ENCODE data around the gene PYGL.

PYGL gene

DNA sequence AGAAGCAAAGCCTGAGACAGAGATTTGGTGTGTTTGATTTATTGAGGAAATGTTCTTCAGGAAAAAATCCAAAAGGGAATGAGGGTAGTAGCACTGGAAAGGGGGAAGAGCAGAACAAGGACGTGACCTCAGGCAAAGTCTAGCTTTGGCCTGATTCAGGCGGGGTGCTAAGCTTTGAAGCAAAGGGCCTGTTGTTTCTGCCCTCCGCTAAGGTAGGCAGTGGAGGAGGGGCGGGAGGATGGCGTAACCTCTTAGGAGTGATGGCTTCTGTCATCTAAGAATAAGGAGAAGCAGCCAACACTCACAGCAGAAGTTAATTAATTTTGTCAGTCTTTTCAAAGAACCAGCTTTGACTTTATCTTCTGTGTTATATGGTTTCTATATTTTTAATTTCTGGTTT is 52.0 kb downstream of the PYGL start:
- Histone ChIP-seq H3K36me3 (ENCODE audit: control insufficient read depth, low read length) (no peaks in the 10 kb centered on the region), H3K4me1 (ENCODE audit: control insufficient read depth, low read length) (no peaks in the 10 kb centered on the region), H3K9me3 (ENCODE audit: control insufficient read depth, insufficient read depth, low read length) (no peaks in the 10 kb centered on the region), H4K20me1 (ENCODE audit: control insufficient read depth, insufficient read depth, low read depth, low read length) (no peaks in the 10 kb centered on the region), H3K27me3 (ENCODE audit: control insufficient read depth, low read length) (0 out of 2 replicates have a peak, but pooled peaks cover 3% of the 10 kb centered on the region), H3K4me3 (ENCODE audit: low read length) (no peak overlapping the region), H3K9me2 (replicated peaks; ENCODE audit: control insufficient read depth, low read length) (no peaks in the 10 kb centered on the region), H3K4me2 (ENCODE audit: low read length) (no peak overlapping the region), H3F3A (ENCODE audit: control insufficient read depth, insufficient read depth) (no peaks in the 10 kb centered on the region), H3K27ac (ENCODE audit: low read depth, low read length) (no peak overlapping the region), H3K79me2 (ENCODE audit: control insufficient read depth, low read length) (no peaks in the 10 kb centered on the region)
- TF ChIP-seq, protein P1, sequence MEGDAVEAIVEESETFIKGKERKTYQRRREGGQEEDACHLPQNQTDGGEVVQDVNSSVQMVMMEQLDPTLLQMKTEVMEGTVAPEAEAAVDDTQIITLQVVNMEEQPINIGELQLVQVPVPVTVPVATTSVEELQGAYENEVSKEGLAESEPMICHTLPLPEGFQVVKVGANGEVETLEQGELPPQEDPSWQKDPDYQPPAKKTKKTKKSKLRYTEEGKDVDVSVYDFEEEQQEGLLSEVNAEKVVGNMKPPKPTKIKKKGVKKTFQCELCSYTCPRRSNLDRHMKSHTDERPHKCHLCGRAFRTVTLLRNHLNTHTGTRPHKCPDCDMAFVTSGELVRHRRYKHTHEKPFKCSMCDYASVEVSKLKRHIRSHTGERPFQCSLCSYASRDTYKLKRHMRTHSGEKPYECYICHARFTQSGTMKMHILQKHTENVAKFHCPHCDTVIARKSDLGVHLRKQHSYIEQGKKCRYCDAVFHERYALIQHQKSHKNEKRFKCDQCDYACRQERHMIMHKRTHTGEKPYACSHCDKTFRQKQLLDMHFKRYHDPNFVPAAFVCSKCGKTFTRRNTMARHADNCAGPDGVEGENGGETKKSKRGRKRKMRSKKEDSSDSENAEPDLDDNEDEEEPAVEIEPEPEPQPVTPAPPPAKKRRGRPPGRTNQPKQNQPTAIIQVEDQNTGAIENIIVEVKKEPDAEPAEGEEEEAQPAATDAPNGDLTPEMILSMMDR (IDR thresholded peaks at IDR 0.05; ENCODE audit: low read depth, low read length, poor library complexity, severe bottlenecking) = no peak
- TF ChIP-seq EZH2phosphoT487 (IDR thresholded peaks at IDR 0.05; ENCODE audit: borderline replicate concordance, low read length) = no peak

DNA sequence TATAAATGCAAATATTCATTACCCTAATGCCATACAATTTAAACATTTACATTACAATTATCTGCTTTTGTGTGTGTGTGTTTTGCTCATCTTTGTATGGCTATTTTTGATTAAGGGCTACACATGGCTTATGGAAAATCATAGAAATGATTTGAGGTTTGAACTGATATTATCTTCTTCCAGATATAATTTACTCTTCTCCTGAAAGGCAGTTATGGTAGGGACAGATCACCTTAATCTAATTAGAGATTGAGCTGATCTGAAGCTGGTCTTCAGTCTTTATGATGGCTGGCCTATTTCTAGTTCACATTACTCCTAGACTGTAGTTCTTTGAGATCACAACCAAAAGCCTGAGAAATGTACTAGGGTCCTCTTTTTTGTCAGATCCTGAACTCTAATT is 56.8 kb downstream of the PYGL start:
- Histone ChIP-seq H3K4me2 (ENCODE audit: low read length) (no peak overlapping the region), H4K20me1 (ENCODE audit: control insufficient read depth, insufficient read depth, low read depth, low read length) (no peaks in the 10 kb centered on the region), H3K36me3 (ENCODE audit: control insufficient read depth, low read length) (no peaks in the 10 kb centered on the region), H3K4me3 (ENCODE audit: low read length) (no peak overlapping the region), H3K27ac (ENCODE audit: low read depth, low read length) (no peak overlapping the region), H3K27me3 (ENCODE audit: control insufficient read depth, low read length) (peaks cover 17% of the 10 kb centered on the region), H3F3A (ENCODE audit: control insufficient read depth, insufficient read depth) (no peaks in the 10 kb centered on the region), H3K79me2 (ENCODE audit: control insufficient read depth, low read length) (no peaks in the 10 kb centered on the region), H3K9me3 (ENCODE audit: control insufficient read depth, insufficient read depth, low read length) (no peaks in the 10 kb centered on the region), H3K9me2 (replicated peaks; ENCODE audit: control insufficient read depth, low read length) (no peaks in the 10 kb centered on the region), H3K4me1 (ENCODE audit: control insufficient read depth, low read length) (no peaks in the 10 kb centered on the region)
- TF ChIP-seq EZH2phosphoT487 (IDR thresholded peaks at IDR 0.05; ENCODE audit: borderline replicate concordance, low read length) = no peak
- TF ChIP-seq, protein P1 (IDR thresholded peaks at IDR 0.05; ENCODE audit: low read depth, low read length, poor library complexity, severe bottlenecking) = no peak

DNA sequence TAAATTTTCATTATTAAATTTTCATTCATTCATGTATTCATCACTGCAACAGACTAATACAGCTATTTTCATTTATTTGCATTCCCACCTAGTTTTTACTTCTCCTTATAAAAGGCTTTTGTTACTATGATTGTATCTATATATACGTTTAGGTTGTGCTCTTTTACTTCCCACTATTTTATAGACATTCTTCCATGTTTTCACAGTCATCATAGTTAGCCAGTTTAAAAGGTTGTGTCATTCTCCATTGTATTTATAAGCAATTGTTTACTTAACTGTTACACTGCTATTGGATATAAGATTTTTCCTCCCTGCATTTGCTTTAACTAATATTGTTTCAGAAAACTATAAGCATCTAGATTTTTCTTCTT is 60.5 kb downstream of the PYGL start:
- H3K4me3 ChIP-seq (ENCODE audit: low read length) = no peak overlapping the region
- H3K4me1 ChIP-seq (ENCODE audit: control insufficient read depth, low read length) = no peaks in the 10 kb centered on the region
- H4K20me1 ChIP-seq (ENCODE audit: control insufficient read depth, insufficient read depth, low read depth, low read length) = no peaks in the 10 kb centered on the region
- no peak overlapping the region for H3K27ac ChIP-seq (ENCODE audit: low read depth, low read length)
- no peak overlapping the region for H3K4me2 ChIP-seq (ENCODE audit: low read length)
- H3K9me3 ChIP-seq (ENCODE audit: control insufficient read depth, insufficient read depth, low read length) = no peaks in the 10 kb centered on the region
- TF ChIP-seq, protein P1 (IDR thresholded peaks at IDR 0.05; ENCODE audit: low read depth, low read length, poor library complexity, severe bottlenecking) = no peak
- no peak for TF ChIP-seq EZH2phosphoT487 (IDR thresholded peaks at IDR 0.05; ENCODE audit: borderline replicate concordance, low read length)
- H3K27me3 ChIP-seq (ENCODE audit: control insufficient read depth, low read length) = peaks cover 20% of the 10 kb centered on the region
- no peaks in the 10 kb centered on the region for H3K36me3 ChIP-seq (ENCODE audit: control insufficient read depth, low read length)
- no peaks in the 10 kb centered on the region for H3K9me2 ChIP-seq (replicated peaks; ENCODE audit: control insufficient read depth, low read length)
- no peaks in the 10 kb centered on the region for H3K79me2 ChIP-seq (ENCODE audit: control insufficient read depth, low read length)
- no peaks in the 10 kb centered on the region for H3F3A ChIP-seq (ENCODE audit: control insufficient read depth, insufficient read depth)
